Activated CD4-positive, alpha-beta T cell treated with anti-CD3 and anti-CD28 coated beads, Interleukin-2, amount 10 ng/mL, durations not matched to agents 24 days and 14 days (primary cell): ENCODE results near the gene KLHL30. TPM values are rescaled to one million over a fixed set of nuclear protein-coding genes. Genes with fewer than 3 reads are reported as not detected.

Source experiments
- DNase-seq: peaks from one replicate; pipeline ENCODE4 v3.0.0; 2022
- H3K27ac Mint-ChIP-seq: one replicate; pipeline ENCODE4 v1.8.0; 2022; ENCODE audit warnings: mild to moderate bottlenecking, mixed read lengths
- H3K27me3 Mint-ChIP-seq: one replicate; pipeline ENCODE4 v1.8.0; 2022; ENCODE audit warnings: mixed read lengths
- H3K36me3 Mint-ChIP-seq: one replicate; pipeline ENCODE4 v1.8.0; 2022; ENCODE audit warnings: low read depth, mild to moderate bottlenecking, mixed read lengths
- H3K4me1 Mint-ChIP-seq: one replicate; pipeline ENCODE4 v1.8.0; 2021; ENCODE audit warnings: mixed read lengths
- H3K4me3 Mint-ChIP-seq: one replicate; pipeline ENCODE4 v1.8.0; 2022; ENCODE audit warnings: mild to moderate bottlenecking, moderate library complexity, mixed read lengths
- H3K9me3 Mint-ChIP-seq: one replicate; pipeline ENCODE4 v1.8.0; 2021; ENCODE audit warnings: mixed read lengths
- intact Hi-C: fragments of 100-400 bp; cut with micrococcal nuclease; formaldehyde crosslinking; loops from one replicate; pipeline ENCODE4 v1.15.1; 2023
- total RNA-seq: library from RNA; stranded (reverse); gene quantifications from 2 replicates; pipeline ENCODE4 v1.2.3, GENCODE V29; 2022

The KLHL30 gene
- total RNA-seq, 1 donor from 2014 or later, result not detected

GRCh38 chr2:238187618-238188548, 49.4 kb downstream of the KLHL30 start:
- intact Hi-C loops, result no loop called here
- H3K9me3 Mint-ChIP-seq, result no peaks in the 10 kb centered on the region
- H3K36me3 Mint-ChIP-seq, result peaks cover 83% of the 10 kb centered on the region
- H3K4me1 Mint-ChIP-seq, result peaks cover 8% of the 10 kb centered on the region
- H3K27ac Mint-ChIP-seq, result no peak overlapping the region
- no peak overlapping the region for H3K4me3 Mint-ChIP-seq
- no peaks in the 10 kb centered on the region for H3K27me3 Mint-ChIP-seq
- DNase-seq, result no peak

- Mint-ChIP-seq H3K27ac (no peak overlapping the region), H3K9me3 (no peaks in the 10 kb centered on the region), H3K4me1 (peaks cover under 1% of the 10 kb centered on the region), H3K36me3 (peaks cover 78% of the 10 kb centered on the region), H3K27me3 (no peaks in the 10 kb centered on the region), H3K4me3 (no peak overlapping the region)
- no peak for DNase-seq
- intact Hi-C loops, result no loop called here
Measured at GRCh38 chr2:238190445-238190844, 52.0 kb downstream of the KLHL30 start.

Other genes with a start within 250 kb of the KLHL30 start
- 115 and 124 TPM in 2 replicates for gene UBE2F, start 171.7 kb upstream of the KLHL30 start, total RNA-seq
- gene SCLY, start 77.7 kb upstream of the KLHL30 start, total RNA-seq, result 109 TPM in 2 replicates
- 0.07 and 0.26 TPM in 2 replicates for gene ESPNL, start 38.3 kb upstream of the KLHL30 start, total RNA-seq
- gene ERFE, start 20.3 kb downstream of the KLHL30 start, total RNA-seq, result 0.24 and 0.37 TPM in 2 replicates
- gene ILKAP, start 65.0 kb downstream of the KLHL30 start, total RNA-seq, result 74.4 and 77.4 TPM in 2 replicates
- 10.2 and 10.3 TPM in 2 replicates for gene HES6, start 101.4 kb downstream of the KLHL30 start, total RNA-seq
- gene PER2, start 149.9 kb downstream of the KLHL30 start, total RNA-seq, result 18.3 and 21.9 TPM in 2 replicates
- 11.0 and 12.7 TPM in 2 replicates for gene TRAF3IP1, start 181.8 kb downstream of the KLHL30 start, total RNA-seq